ENCODE results near the gene FNDC1. TPM values are rescaled to one million over a fixed set of nuclear protein-coding genes. Genes with fewer than 3 reads are reported as not detected.

Gene FNDC1
- total and polyA plus RNA-seq, 10 of the 15 experiments (the other 5 are each of a cell fraction or from before 2014, with no cell fraction given) = not detected

GRCh38 chr6:159252955-159253508 is 83.8 kb downstream of the FNDC1 start (continued):
- TF ChIP-seq CTCF (IDR thresholded peaks at IDR 0.05 in 2 of 3, conservative IDR thresholded peaks at IDR 0.05 in 1 of 3; ENCODE audit: control insufficient read depth in 2 of 3, extremely low read depth in 1 of 3, insufficient read depth in 1 of 3, low read depth in 3 of 3, low read length in 3 of 3) (peak; percentile 46 to 57 (median 47); a peak in 5 of 6 replicates), ZBTB11 (CRISPR knock-in tag; IDR thresholded peaks at IDR 0.05) (no peak), BMI1 (IDR thresholded peaks at IDR 0.05; ENCODE audit: borderline replicate concordance) (no peak), SREBF2 (IDR thresholded peaks at IDR 0.05; ENCODE audit: low read length) (no peak), SIX5 (IDR thresholded peaks at IDR 0.05; ENCODE audit: low read depth, low read length, severe bottlenecking) (no peak), SRF (IDR thresholded peaks at IDR 0.05; ENCODE audit: low read depth in 2 of 2, low read length in 2 of 2) (no peak), CHD2 (IDR thresholded peaks at IDR 0.05; ENCODE audit: borderline replicate concordance, low read depth, low read length) (no peak), MAX (IDR thresholded peaks at IDR 0.05; ENCODE audit: low read depth, low read length) (no peak), CREB1 (IDR thresholded peaks at IDR 0.05; ENCODE audit: low read depth) (no peak), ZNF384 (IDR thresholded peaks at IDR 0.05; ENCODE audit: borderline replicate concordance, low read depth, low read length) (no peak), JUNB (IDR thresholded peaks at IDR 0.05) (no peak), NFYB (IDR thresholded peaks at IDR 0.05; ENCODE audit: insufficient read depth, low read depth, low read length) (no peak), CEBPB (IDR thresholded peaks at IDR 0.05; ENCODE audit: borderline replicate concordance in 1 of 2, low read depth in 2 of 2, low read length in 2 of 2) (no peak), REST (IDR thresholded peaks at IDR 0.05; ENCODE audit: low read depth, low read length) (no peak), CHD4 (IDR thresholded peaks at IDR 0.05) (no peak), STAT3 (IDR thresholded peaks at IDR 0.05; ENCODE audit: low read depth, low read length) (no peak)
